HCT116 (cell line): ENCODE data around the gene BLNK. TPM values are rescaled to one million over a fixed set of nuclear protein-coding genes. Genes with fewer than 3 reads are reported as not detected.

Experiments
- ATAC-seq: fragments of 200-7000 bp; cut with Tn5 transposase; 2 replicates; pipeline ENCODE4 v1.9.1; 2020; ENCODE audit warnings: mild to moderate bottlenecking, moderate library complexity
- BruUV-seq: library from RNA; stranded (reverse); fragments of 400-500 nt; replicated peaks from 2 replicates; lab custom pipeline; 2021; lab: Mats Ljungman, UMichigan
- CTCF ChIA-PET: fragments of 300-600 bp; sonication (Branson Sonifier 250); formaldehyde crosslinking; loops from one replicate; lab custom pipeline; 2021; ENCODE audit warnings: antibody characterized with exemption; lab: Charles Lee
- POLR2A ChIA-PET: fragments of 300-600, 350-600 bp; sonication (Branson Sonifier 250); formaldehyde crosslinking; loops from one replicate; lab custom pipeline; 2021; ENCODE audit warnings: antibody characterized with exemption; lab: Charles Lee
- RAD21 ChIA-PET, 2 experiments: fragments of 300-600 bp; sonication (Branson Sonifier 250); formaldehyde crosslinking; loops; one replicate each; lab custom pipeline; 2023; ENCODE audit warnings: low total read pairs in 2 of 2; ENCODE audit not compliant: uncharacterized antibody in 2 of 2, unreplicated experiment in 2 of 2, low non-redundant PET in 1 of 2; lab: Charles Lee
- DNase-seq: peaks from one replicate; pipeline ENCODE4 v3.0.0-alpha.2; 2010; ENCODE audit warnings: low read depth, low spot score
- H2AFZ ChIP-seq: fragments of 200-600 bp; shearing (Covaris generic), sonication (generic); 2 replicates; pipeline ENCODE4 v1.6.1; 2017; ENCODE audit warnings: low read depth, mixed run types, mixed read lengths, antibody characterized with exemption, low read length; ENCODE audit not compliant: poor library complexity, severe bottlenecking
- H3K27ac ChIP-seq: 2 replicates; pipeline ENCODE4 v1.5.1; 2012; ENCODE audit warnings: low read depth, low read length
- H3K27me3 ChIP-seq: fragments of 200-600 bp; sonication (generic); 2 replicates; pipeline ENCODE4 v1.6.1; 2016; ENCODE audit warnings: mixed run types, low read length, mixed read lengths; ENCODE audit not compliant: insufficient read depth
- H3K36me3 ChIP-seq, 2 experiments: fragments of 200-500 bp in 1 of 2; fragments of 200-600 bp in 1 of 2; sonication (Bioruptor generic) in 1 of 2; sonication (generic) in 1 of 2; 2 replicates each; pipeline versions ENCODE4 v1.5.1 to v1.6.1; 2014 to 2016; ENCODE audit warnings: low read length in 2 of 2, inconsistent platforms in 1 of 2, mixed read lengths in 1 of 2, mixed run types in 1 of 2; ENCODE audit not compliant: insufficient read depth in 2 of 2, control insufficient read depth in 1 of 2
- H3K4me1 ChIP-seq, 2 experiments: fragments of 200-600 bp in 1 of 2; sonication (generic) in 1 of 2; 2 replicates each; pipeline versions ENCODE4 v1.5.1 to v1.6.1; 2012 to 2017; ENCODE audit warnings: low read length in 2 of 2, inconsistent platforms in 1 of 2, mild to moderate bottlenecking in 1 of 2, mixed read lengths in 1 of 2, mixed run types in 1 of 2, moderate library complexity in 1 of 2; ENCODE audit not compliant: insufficient read depth in 2 of 2, control insufficient read depth in 1 of 2
- H3K4me2 ChIP-seq: fragments of 200-600 bp; sonication (generic); 2 replicates; pipeline ENCODE4 v1.6.1; 2017; ENCODE audit warnings: mixed run types, low read length, mixed read lengths
- H3K4me3 ChIP-seq, 2 experiments: fragments of 200-600 bp in 1 of 2; sonication (generic) in 1 of 2; replicated peaks in 1 of 2; 2 replicates each; pipeline ENCODE4 v1.5.1; 2011 to 2016; ENCODE audit warnings: low read length in 2 of 2, control low read depth in 1 of 2, low read depth in 1 of 2, mild to moderate bottlenecking in 1 of 2, mixed read lengths in 1 of 2, mixed run types in 1 of 2
- H3K79me2 ChIP-seq: fragments of 200-600 bp; sonication (generic); 2 replicates; pipeline ENCODE4 v1.6.1; 2017; ENCODE audit warnings: mild to moderate bottlenecking, mixed run types, low read length, moderate library complexity, mixed read lengths; ENCODE audit not compliant: insufficient read depth
- H3K9ac ChIP-seq: fragments of 200-600 bp; sonication (generic); 2 replicates; pipeline ENCODE4 v1.6.1; 2016; ENCODE audit warnings: low read length, mixed read lengths
- H3K9me2 ChIP-seq: fragments of 200-600 bp; sonication (generic), shearing (Covaris generic); 2 replicates; pipeline ENCODE4 v1.6.1; 2017; ENCODE audit warnings: mixed run types, mild to moderate bottlenecking, moderate library complexity; ENCODE audit not compliant: insufficient read depth
- H3K9me3 ChIP-seq, 2 experiments: fragments of 200-500 bp in 1 of 2; fragments of 200-600 bp in 1 of 2; sonication (Bioruptor generic) in 1 of 2; sonication (generic) in 1 of 2; 2 replicates each; pipeline ENCODE4 v1.6.1; 2014 to 2017; ENCODE audit warnings: low read length in 2 of 2, mixed read lengths in 2 of 2, inconsistent platforms in 1 of 2, low read depth in 1 of 2, mild to moderate bottlenecking in 1 of 2, mixed run types in 1 of 2, moderate library complexity in 1 of 2; ENCODE audit not compliant: control insufficient read depth in 1 of 2, insufficient read depth in 1 of 2
- H4K20me1 ChIP-seq: fragments of 200-600 bp; sonication (generic), shearing (Covaris generic); 2 replicates; pipeline ENCODE4 v1.6.1; 2017; ENCODE audit warnings: mixed run types, mild to moderate bottlenecking, moderate library complexity; ENCODE audit not compliant: insufficient read depth
- CBX3 ChIP-seq: IDR thresholded peaks from 2 replicates; pipeline ENCODE4 v1.6.1; 2012; ENCODE audit warnings: low read depth
- EGR1 ChIP-seq: IDR thresholded peaks from 2 replicates; pipeline ENCODE4 v1.6.1; 2012; ENCODE audit warnings: low read depth
- EZH2 ChIP-seq: fragments of 200-600 bp; sonication (generic); IDR thresholded peaks from 2 replicates; pipeline ENCODE4 v1.6.1; 2017; ENCODE audit warnings: antibody characterized with exemption, mixed run types
- EZH2phosphoT487 ChIP-seq: fragments of 200-600 bp; IDR thresholded peaks from 2 replicates; pipeline ENCODE4 v1.6.1; 2018; ENCODE audit warnings: antibody characterized with exemption, borderline replicate concordance
- FOSL1 ChIP-seq: IDR thresholded peaks from 2 replicates; pipeline ENCODE4 v1.6.1; 2012; ENCODE audit warnings: low read depth
- JUND ChIP-seq: IDR thresholded peaks from 2 replicates; pipeline ENCODE4 v1.6.1; 2012
- RAD21 ChIP-seq: IDR thresholded peaks from 2 replicates; pipeline ENCODE4 v1.6.1; 2012; ENCODE audit warnings: low read depth, mild to moderate bottlenecking
- SIN3A ChIP-seq: IDR thresholded peaks from 2 replicates; pipeline ENCODE4 v1.6.1; 2012; ENCODE audit warnings: low read depth
- SRF ChIP-seq: IDR thresholded peaks from 2 replicates; pipeline ENCODE4 v1.6.1; 2012; ENCODE audit warnings: low read depth
- YY1 ChIP-seq: IDR thresholded peaks from 2 replicates; pipeline ENCODE4 v1.6.1; 2011; ENCODE audit warnings: low read length, low read depth, moderate library complexity, mild to moderate bottlenecking; ENCODE audit not compliant: insufficient replicate concordance; ENCODE audit errors: extremely low read depth
- ZFX ChIP-seq: fragments of 450-650 bp; IDR thresholded peaks from 2 replicates; pipeline ENCODE4 v1.6.1; 2017
- intact Hi-C: fragments of 100-400 bp; cut with micrococcal nuclease; formaldehyde crosslinking; loops from 2 replicates; pipeline ENCODE4 v1.10.0; 2022
- total RNA-seq: library from RNA; stranded (reverse); gene quantifications from one replicate; pipeline ENCODE4 v1.2.1, GENCODE V29; 2021; ENCODE audit not compliant: unreplicated experiment
- TF ChIP-seq, protein P1 (sequence below): IDR thresholded peaks from 2 replicates; pipeline ENCODE4 v1.6.1; 2012; ENCODE audit warnings: low read depth
- TF ChIP-seq, protein P2 (sequence below): IDR thresholded peaks from 2 replicates; pipeline ENCODE4 v1.6.1; 2012
- TF ChIP-seq, protein P3 (sequence below): IDR thresholded peaks from 2 replicates; pipeline ENCODE4 v1.6.1; 2012

The BLNK gene
- total RNA-seq, 1 experiment from 2014 or later, result 0.59 TPM

DNA sequence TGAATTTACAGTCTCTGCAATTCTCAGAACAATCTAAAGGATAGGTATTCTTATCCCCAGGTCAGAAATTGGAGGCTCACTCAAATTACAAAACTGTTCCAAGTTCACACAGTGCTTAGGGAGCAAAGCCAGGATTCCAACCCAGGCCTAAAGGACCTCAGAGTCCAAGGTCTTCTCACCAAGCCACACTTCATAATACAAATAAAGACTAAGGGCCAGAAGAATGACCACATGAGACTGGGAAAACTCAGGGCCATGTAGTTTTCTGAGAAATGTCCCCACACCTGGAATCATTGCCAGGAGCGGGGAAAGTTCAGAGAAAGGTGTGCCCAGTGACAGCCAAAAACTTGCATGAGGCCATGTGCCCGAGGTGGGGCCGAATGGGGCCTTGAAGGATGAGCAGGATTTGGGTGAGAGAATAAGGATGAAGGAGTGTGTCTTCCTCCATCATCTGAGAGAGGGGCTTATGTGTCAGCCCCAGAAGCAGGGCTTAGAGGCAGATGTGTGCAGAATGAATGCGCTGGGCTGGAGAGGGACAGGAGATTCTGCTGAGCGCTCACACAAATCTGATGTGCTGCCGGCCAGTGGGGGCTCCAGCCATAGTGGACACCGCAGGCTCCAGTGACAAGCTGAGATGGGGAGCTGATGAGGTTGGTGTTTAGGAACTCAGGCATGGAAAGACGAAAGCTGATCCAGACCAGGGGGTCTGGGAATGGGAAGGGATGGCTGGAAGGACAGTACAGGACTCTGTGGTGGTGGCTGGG lies 35.9 kb downstream of the BLNK start:
- H2AFZ ChIP-seq, result no peak overlapping the region
- no peaks in the 10 kb centered on the region for H3K9me2 ChIP-seq
- H3K4me2 ChIP-seq, result no peak overlapping the region
- CTCF ChIA-PET, result no interaction called here
- no TSS peak for BruUV-seq
- H3K9ac ChIP-seq, result no peak overlapping the region
- POLR2A ChIA-PET, result no interaction called here
- H4K20me1 ChIP-seq, result no peaks in the 10 kb centered on the region
- no peaks in the 10 kb centered on the region for H3K9me3 ChIP-seq
- H3K79me2 ChIP-seq, result no peaks in the 10 kb centered on the region
- H3K4me1 ChIP-seq, result no peaks in the 10 kb centered on the region
- intact Hi-C loops, result no loop called here
- no peak overlapping the region for H3K4me3 ChIP-seq
- RAD21 ChIA-PET, result no interaction called here
- no peak for TF ChIP-seq YY1
- TF ChIP-seq, protein P1, sequence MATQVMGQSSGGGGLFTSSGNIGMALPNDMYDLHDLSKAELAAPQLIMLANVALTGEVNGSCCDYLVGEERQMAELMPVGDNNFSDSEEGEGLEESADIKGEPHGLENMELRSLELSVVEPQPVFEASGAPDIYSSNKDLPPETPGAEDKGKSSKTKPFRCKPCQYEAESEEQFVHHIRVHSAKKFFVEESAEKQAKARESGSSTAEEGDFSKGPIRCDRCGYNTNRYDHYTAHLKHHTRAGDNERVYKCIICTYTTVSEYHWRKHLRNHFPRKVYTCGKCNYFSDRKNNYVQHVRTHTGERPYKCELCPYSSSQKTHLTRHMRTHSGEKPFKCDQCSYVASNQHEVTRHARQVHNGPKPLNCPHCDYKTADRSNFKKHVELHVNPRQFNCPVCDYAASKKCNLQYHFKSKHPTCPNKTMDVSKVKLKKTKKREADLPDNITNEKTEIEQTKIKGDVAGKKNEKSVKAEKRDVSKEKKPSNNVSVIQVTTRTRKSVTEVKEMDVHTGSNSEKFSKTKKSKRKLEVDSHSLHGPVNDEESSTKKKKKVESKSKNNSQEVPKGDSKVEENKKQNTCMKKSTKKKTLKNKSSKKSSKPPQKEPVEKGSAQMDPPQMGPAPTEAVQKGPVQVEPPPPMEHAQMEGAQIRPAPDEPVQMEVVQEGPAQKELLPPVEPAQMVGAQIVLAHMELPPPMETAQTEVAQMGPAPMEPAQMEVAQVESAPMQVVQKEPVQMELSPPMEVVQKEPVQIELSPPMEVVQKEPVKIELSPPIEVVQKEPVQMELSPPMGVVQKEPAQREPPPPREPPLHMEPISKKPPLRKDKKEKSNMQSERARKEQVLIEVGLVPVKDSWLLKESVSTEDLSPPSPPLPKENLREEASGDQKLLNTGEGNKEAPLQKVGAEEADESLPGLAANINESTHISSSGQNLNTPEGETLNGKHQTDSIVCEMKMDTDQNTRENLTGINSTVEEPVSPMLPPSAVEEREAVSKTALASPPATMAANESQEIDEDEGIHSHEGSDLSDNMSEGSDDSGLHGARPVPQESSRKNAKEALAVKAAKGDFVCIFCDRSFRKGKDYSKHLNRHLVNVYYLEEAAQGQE, result no peak
- no peak overlapping the region for H3K27ac ChIP-seq
- H3K36me3 ChIP-seq, result no peaks in the 10 kb centered on the region
- ATAC-seq (no peak), DNase-seq (no peak)
- H3K27me3 ChIP-seq, result no peaks in the 10 kb centered on the region

DNA sequence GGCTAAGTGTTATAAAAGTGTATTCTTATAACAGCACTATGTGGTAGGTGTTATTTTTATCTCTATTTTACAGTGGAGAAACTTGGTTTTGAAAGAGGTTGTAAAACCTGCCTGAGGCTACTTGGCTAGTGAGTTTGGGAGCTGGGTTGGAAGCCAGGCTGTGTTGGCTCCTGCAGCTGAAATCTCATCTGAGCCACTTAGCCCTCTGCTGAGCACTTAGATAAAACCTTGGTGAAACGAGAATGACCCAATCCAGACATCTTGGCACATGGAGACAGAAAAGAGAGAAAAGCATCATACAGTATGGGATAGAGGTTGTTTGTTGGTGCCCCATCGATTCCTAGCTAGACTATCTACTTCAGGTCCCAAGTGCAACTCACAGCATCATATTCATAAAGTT lies 37.4 kb downstream of the BLNK start:
- intact Hi-C loops, result no loop called here
- DNase-seq, result no peak

More for the DNA sequence above, 37.4 kb downstream of the BLNK start:
- TF ChIP-seq EZH2, result no peak
- TF ChIP-seq SIN3A, result no peak
- TF ChIP-seq, protein P2, sequence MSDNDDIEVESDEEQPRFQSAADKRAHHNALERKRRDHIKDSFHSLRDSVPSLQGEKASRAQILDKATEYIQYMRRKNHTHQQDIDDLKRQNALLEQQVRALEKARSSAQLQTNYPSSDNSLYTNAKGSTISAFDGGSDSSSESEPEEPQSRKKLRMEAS, result no peak
- no peak for TF ChIP-seq EGR1
- no peak for TF ChIP-seq ZFX
- TF ChIP-seq FOSL1, result no peak
- TF ChIP-seq, protein P1, result no peak
- TF ChIP-seq EZH2phosphoT487, result no peak
- TF ChIP-seq, protein P3, sequence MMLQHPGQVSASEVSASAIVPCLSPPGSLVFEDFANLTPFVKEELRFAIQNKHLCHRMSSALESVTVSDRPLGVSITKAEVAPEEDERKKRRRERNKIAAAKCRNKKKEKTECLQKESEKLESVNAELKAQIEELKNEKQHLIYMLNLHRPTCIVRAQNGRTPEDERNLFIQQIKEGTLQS, result no peak
- no peak for TF ChIP-seq RAD21
- TF ChIP-seq JUND, result no peak
- no peak for TF ChIP-seq CBX3
- no peak for TF ChIP-seq SRF
- no peaks in the 10 kb centered on the region for H4K20me1 ChIP-seq
- H3K4me3 ChIP-seq, result no peak overlapping the region
- no peaks in the 10 kb centered on the region for H3K9me2 ChIP-seq
- no peak overlapping the region for H3K4me2 ChIP-seq
- H3K9ac ChIP-seq, result no peak overlapping the region
- no peaks in the 10 kb centered on the region for H3K9me3 ChIP-seq
- no TSS peak for BruUV-seq
- no peaks in the 10 kb centered on the region for H3K27me3 ChIP-seq
- ChIA-PET CTCF (no interaction called here), POLR2A (no interaction called here), RAD21 (no interaction called here)
- H3K79me2 ChIP-seq, result no peaks in the 10 kb centered on the region
- no peak overlapping the region for H3K27ac ChIP-seq
- no peak for ATAC-seq
- no peaks in the 10 kb centered on the region for H3K36me3 ChIP-seq
- H2AFZ ChIP-seq, result no peak overlapping the region
- no peaks in the 10 kb centered on the region for H3K4me1 ChIP-seq
